Keratinocyte (primary cell): ENCODE measurements around the gene ARHGAP6.

Source experiments
- CTCF ChIP-seq, 3 experiments: IDR thresholded peaks in 1 of 3; conservative IDR thresholded peaks in 1 of 3; optimal IDR thresholded peaks in 1 of 3; 2 replicates in 2 of 3; 3 replicates in 1 of 3; pipeline versions ENCODE3 to v1.5.1; 2011; ENCODE audit warnings: low read length in 3 of 3, mild to moderate bottlenecking in 3 of 3, moderate library complexity in 2 of 3, control low read depth in 1 of 3, inconsistent platforms in 1 of 3; ENCODE audit not compliant: insufficient read depth in 2 of 3; ENCODE audit errors: extremely low read depth in 1 of 3
- EZH2 ChIP-seq: IDR thresholded peaks from one replicate; pipeline ENCODE4 v1.6.1; 2012; ENCODE audit warnings: inconsistent platforms, mild to moderate bottlenecking, low read length, moderate library complexity

GRCh38 chrX:11609109-11609508, 56.6 kb downstream of the ARHGAP6 start:
- no peak for TF ChIP-seq EZH2
- no peak for TF ChIP-seq CTCF (optimal IDR thresholded peaks at IDR 0.05 in 1 of 3, IDR thresholded peaks at IDR 0.05 in 1 of 3, conservative IDR thresholded peaks at IDR 0.05 in 1 of 3; ENCODE audit: extremely low read depth in 1 of 3, insufficient read depth in 2 of 3, low read length in 3 of 3)
